ENCODE results near the gene YRDC. TPM values are rescaled to one million over a fixed set of nuclear protein-coding genes. Genes with fewer than 3 reads are reported as not detected.

The YRDC gene
- total and polyA plus RNA-seq, 2 donors (not counting 3 experiments of a cell fraction or from before 2014, with no cell fraction given): 19.2 to 20.5 TPM

DNA sequence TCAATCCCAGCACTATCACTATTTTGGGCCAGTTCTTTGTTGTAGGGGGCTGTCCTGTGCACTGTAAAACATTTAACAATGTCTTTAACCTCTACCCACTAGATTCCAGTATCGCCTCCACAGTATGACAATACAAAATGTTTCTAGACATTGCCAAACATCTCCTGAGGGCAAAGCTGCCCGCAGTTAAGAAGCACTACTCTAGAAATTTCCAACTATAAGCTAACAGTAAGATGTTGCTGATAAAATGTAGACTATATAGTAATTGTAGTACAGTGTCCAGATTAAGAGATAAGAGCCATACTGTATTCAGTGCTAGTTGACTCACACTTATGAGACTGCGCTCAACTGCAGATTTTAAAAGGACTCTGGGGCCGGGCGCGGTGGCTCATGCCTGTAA, 46.4 kb upstream of the YRDC start:
- Histone ChIP-seq H3K4me3 (replicated peaks in 1 of 3; ENCODE audit: insufficient read depth in 1 of 3, low read depth in 1 of 3, low read length in 3 of 3) (no peak overlapping the region), H3K4me2 (ENCODE audit: insufficient read depth, low read length) (no peak overlapping the region), H3K27ac (ENCODE audit: insufficient read depth, low read depth, low read length) (no peak overlapping the region), H3K27me3 (ENCODE audit: control insufficient read depth in 2 of 2, insufficient read depth in 2 of 2, low read length in 2 of 2) (no peaks in the 10 kb centered on the region), H4K20me1 (replicated peaks; ENCODE audit: control insufficient read depth, extremely low read depth, insufficient read depth, low read length) (peaks cover 2% of the 10 kb centered on the region), H3K36me3 (ENCODE audit: control insufficient read depth in 2 of 2, extremely low read depth in 1 of 2, insufficient read depth in 2 of 2, low read length in 2 of 2) (peaks cover 1 to 5% of the 10 kb centered on the region in 2 experiments), H3K9me1 (replicated peaks; ENCODE audit: control insufficient read depth, extremely low read depth, insufficient read depth, low read length) (no peaks in the 10 kb centered on the region), H3K9ac (replicated peaks; ENCODE audit: extremely low read depth, insufficient read depth, low read length) (no peak overlapping the region), H3K4me1 (ENCODE audit: control insufficient read depth, extremely low read depth, insufficient read depth, low read length) (peaks cover 21% of the 10 kb centered on the region), H2AFZ (ENCODE audit: low read depth, low read length) (no peak overlapping the region), H3K9me3 (replicated peaks; ENCODE audit: control insufficient read depth, insufficient read depth, low read length) (no peaks in the 10 kb centered on the region), H3K79me2 (ENCODE audit: control insufficient read depth, insufficient read depth, low read length) (peaks cover 57% of the 10 kb centered on the region)
- ChIA-PET POLR2A (interaction anchor here (0.6 kb wide), 1 partner anchor 184 kb away, joined by 8 read pairs; no protein-coding TSS in a partner anchor), CTCF (no interaction called here)
- DNase-seq (ENCODE audit: low read depth, low spot score) (no peak), FAIRE-seq (no peak)
- TF ChIP-seq POLR2AphosphoS5 (IDR thresholded peaks at IDR 0.05; ENCODE audit: insufficient read depth, low read depth, low read length) (no peak), JUN (IDR thresholded peaks at IDR 0.05; ENCODE audit: borderline replicate concordance, insufficient read depth, insufficient read length, low read depth) (no peak), MYC (IDR thresholded peaks at IDR 0.05; ENCODE audit: low read depth, low read length) (no peak), GATA2 (IDR thresholded peaks at IDR 0.05; ENCODE audit: insufficient read depth, insufficient read length, low read depth, low read length) (no peak), EZH2 (IDR thresholded peaks at IDR 0.05; ENCODE audit: borderline replicate concordance, low read depth, low read length, severe bottlenecking) (no peak), FOS (IDR thresholded peaks at IDR 0.05; ENCODE audit: borderline replicate concordance, insufficient read depth, low read length) (no peak), POLR2A (IDR thresholded peaks at IDR 0.05; ENCODE audit: low read depth, low read length) (no peak)
- TF ChIP-seq, protein P1, sequence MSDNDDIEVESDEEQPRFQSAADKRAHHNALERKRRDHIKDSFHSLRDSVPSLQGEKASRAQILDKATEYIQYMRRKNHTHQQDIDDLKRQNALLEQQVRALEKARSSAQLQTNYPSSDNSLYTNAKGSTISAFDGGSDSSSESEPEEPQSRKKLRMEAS (IDR thresholded peaks at IDR 0.05; ENCODE audit: insufficient read depth, insufficient read length): no peak
- TF ChIP-seq, protein P2, sequence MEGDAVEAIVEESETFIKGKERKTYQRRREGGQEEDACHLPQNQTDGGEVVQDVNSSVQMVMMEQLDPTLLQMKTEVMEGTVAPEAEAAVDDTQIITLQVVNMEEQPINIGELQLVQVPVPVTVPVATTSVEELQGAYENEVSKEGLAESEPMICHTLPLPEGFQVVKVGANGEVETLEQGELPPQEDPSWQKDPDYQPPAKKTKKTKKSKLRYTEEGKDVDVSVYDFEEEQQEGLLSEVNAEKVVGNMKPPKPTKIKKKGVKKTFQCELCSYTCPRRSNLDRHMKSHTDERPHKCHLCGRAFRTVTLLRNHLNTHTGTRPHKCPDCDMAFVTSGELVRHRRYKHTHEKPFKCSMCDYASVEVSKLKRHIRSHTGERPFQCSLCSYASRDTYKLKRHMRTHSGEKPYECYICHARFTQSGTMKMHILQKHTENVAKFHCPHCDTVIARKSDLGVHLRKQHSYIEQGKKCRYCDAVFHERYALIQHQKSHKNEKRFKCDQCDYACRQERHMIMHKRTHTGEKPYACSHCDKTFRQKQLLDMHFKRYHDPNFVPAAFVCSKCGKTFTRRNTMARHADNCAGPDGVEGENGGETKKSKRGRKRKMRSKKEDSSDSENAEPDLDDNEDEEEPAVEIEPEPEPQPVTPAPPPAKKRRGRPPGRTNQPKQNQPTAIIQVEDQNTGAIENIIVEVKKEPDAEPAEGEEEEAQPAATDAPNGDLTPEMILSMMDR (IDR thresholded peaks at IDR 0.05; ENCODE audit: extremely low read depth in 1 of 2, insufficient read depth in 1 of 2, low read depth in 1 of 2, low read length in 2 of 2): no peak
- no TSS peak for BruUV-seq (replicated peaks)
- dilution Hi-C loops (cut with MboI; ENCODE audit: extremely low pct_ligation_motif_present, low sequenced_read_pairs): no loop called here
- intact Hi-C loops (cut with micrococcal nuclease): no loop called here

Data from endothelial cell of umbilical vein (primary cell).